GM19468 (cell line): ENCODE measurements around the gene PLS3.
"Not testable (repeated sequence)": the region's sequence is repeated elsewhere in the genome, so short reads cannot be mapped to it uniquely, and the experiment has no call there.

Experiments
- ATAC-seq: cut with Tn5 transposase; IDR thresholded peaks from one replicate; pipeline ENCODE4 v1.9.1; 2021; ENCODE audit warnings: mild to moderate bottlenecking, moderate library complexity, moderate number of reproducible peaks; ENCODE audit not compliant: unreplicated experiment; ENCODE audit errors: extremely low read depth

Gene PLS3

DNA sequence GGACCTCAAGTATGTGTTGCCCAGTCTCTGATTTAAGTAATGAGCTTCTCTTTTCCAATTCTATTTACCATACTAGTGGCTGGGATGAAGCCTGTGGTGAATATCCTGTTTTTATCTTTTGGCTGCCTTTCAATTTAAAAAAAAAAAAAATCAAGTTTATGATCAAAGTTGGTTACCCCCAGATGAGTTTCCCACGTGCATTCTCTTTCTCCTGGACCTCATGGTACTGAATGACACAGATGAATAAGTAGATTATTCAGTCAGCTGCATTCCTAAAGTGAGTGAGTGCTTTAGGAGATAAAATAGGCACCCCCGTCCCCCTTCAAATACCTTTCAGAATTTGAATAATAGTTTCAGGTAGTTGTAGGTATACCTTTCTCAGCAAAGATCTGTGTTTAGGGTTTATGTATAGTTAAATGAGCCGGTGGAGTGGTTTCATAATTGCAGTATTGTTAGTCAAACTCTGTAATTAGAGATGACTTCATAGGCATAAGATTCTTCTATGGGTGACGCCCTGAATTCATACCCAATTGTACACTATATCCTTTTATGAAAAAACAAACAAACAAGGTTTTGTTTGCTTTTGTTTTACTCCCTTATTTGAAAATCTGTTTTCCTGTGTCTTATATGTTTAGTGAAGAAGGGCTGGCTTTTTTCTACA, 41.9 kb downstream of the PLS3 start:
- no peak for ATAC-seq

DNA sequence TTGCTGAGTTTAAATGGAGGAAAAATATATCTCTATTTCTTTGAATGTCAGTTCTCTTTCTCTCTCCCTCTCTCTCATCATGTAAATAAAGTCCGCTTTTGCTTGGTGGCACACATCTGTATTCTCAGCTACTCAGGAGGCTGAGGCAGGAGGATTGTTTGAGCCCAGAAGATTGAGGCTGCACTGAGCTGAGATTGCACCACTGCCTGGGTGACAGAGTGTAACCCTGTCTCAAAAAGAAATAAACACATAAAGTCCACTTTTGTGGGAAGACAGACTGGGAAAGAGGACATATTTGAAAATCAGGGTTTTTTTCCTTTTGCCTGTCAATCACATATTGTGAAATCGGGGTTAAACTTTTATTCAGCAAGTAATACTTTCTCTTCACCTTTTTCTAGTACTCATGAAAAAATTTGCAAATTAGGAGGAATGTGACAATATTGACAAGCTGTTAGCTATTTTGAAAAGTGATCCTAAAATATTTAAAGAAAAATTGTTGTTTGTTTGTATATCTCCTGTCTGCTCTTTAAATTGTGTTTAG, 42.6 kb downstream of the PLS3 start:
- ATAC-seq = no peak

GRCh38 chrX:115606861-115607260, 45.9 kb downstream of the PLS3 start:
- no peak for ATAC-seq

- no peak for ATAC-seq
Measured at GRCh38 chrX:115609621-115610020, 48.6 kb downstream of the PLS3 start.

DNA sequence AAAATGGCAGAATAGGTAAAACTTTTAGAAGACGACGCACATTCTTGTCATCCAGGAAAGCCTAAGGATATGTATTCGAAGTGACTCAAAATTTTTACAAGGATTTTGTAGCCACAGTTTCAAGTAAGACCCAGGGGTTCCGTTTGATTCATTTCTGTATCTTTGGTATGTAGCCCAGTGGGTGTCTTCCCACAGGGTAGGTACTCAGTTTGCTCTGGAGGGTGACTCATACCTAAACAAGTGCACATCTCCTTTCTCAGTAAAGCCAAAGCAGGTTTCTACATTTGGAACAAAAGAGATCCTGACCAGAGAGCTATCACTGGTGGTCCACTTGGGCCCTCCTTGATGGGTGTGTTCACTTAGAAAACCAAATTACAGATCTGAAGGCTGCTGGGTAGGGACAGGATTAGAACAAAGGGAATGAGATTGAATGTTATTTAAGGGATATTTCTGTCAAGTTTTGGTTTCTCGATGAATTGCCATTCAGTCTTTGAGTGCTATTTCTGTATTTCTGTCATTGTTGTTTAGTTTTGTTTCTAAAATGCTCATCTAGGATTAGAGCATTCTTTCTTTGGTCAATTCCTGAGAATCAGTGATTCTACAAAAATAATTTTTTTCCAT, 56.1 kb downstream of the PLS3 start:
- ATAC-seq = peak; percentile 19

DNA sequence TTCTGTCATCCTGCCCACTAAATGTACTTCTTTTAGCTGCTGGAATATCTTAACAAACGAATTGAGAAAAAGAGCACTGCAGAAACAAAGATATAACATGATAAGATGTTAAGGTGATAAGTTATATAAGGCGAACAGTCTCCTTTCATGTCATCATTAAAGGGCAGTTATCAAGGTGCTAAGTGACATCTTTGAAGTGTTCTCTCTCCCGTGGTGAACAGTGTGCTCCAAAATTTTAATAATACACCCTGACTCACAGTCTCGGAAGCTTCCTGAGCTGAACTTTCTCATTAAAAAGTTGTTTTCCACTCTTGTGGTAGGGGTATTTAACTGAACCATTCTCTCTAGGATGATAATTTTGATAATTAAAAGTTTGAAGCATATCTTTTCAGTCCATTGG, 61.6 kb downstream of the PLS3 start:
- no peak for ATAC-seq

GRCh38 chrX:115624916-115625315, 63.9 kb downstream of the PLS3 start:
- ATAC-seq = no peak

GRCh38 chrX:115625572-115626301, 64.8 kb downstream of the PLS3 start:
- ATAC-seq = no peak

DNA sequence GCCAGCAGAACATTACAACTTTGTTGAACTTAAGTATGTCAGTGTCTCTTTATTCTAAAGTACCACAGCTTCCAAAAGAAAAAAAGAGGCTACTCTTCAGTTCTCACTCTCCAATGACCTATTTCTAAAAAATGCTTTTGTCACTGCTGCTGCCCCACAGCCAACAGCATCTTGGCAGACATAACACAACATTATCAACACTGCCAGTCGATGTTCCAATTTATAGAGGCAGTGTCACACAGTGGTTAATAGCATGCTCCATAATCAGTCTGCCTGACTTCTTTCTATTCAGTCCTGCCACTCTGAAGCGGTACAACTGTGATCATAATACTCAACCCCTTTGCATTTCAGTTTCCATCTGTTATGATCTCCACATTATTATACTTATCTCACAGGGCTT, 69.2 kb downstream of the PLS3 start:
- ATAC-seq = no peak

- no peak for ATAC-seq
Measured at GRCh38 chrX:115632455-115632854, 71.5 kb downstream of the PLS3 start.

DNA sequence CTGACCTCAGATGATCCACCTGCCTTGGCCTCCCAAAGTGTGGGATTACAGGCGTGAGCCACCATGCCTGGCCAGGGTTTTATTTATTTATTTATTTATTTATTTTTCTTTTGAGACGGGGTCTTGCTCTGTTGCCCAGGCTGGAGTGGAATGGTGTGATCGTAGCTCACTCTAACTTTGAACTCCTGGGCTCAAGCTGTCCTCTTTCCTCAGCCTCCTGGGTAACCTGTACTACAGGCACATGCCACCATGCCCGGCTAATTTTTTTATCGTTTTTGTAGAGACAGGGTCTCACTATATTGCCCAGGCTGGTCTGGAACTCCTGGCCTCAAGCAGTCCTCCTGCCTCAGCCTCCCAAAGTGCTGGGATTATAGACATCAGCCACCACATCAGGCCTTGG, 72.4 kb downstream of the PLS3 start:
- not testable (repeated sequence) for ATAC-seq

DNA sequence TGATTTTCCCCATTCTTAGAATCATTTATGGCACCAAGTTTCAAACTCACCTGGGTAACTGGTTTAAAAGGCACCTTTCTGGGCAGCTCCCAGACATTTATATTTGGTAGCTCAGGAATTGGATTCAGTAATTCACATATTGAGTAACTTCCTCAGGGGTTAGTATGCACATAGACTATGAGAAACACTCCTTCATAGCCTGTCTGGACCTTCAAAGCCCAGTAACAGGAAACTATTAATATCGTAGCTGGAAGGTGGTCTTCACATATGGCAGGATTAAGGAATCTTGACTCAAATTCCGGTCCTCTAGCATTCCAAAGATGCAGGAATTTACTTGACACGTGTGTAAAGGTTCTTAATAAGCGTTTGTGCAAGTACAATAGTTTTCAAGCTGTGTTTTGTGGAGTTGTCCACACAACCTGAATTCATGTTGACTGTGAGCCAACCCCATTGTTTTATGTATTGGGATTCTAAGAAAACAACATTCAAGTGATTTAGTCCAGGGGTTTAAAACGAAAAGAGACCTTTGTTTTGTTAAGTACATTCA, 78.4 kb downstream of the PLS3 start:
- ATAC-seq = no peak

DNA sequence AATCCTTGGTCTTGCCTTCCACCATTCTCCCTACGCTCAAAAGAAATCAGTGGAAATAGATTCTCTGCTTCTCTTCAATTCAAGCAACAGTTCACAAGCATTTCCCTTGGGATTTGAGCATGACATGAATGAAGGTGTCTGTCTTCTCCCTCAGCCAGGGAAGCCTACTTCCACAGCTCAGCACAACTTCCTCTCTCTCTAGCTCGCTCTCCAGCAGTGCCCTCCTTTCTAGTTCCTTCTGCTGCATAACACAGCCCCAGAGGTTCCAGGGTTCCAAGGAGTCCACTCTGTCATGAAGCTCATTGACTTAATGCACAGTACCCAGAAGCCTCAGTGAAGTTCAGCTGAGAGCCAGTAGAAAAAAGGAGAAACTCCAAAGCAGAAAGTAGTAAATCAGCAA, 81.3 kb downstream of the PLS3 start:
- no peak for ATAC-seq

GRCh38 chrX:115642895-115643530, 82.0 kb downstream of the PLS3 start:
- ATAC-seq = no peak

DNA sequence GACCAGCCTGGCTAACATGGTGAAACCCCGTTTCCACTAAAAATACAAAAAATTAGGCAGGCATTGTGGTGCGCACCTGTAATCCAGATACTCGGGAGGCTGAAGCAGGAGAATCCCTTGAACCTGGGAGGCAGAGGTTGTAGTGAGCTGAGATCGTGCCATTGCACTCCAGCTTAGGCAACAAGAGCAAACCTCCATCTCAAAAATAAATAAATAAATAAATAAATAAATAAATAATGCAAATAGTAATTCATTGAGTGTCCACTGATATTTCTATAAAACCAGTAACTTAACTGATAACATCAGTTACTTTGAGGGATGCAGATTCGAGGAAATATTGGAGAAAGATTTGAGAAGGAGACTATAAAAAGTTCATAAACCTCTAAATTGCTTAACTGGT, 83.4 kb downstream of the PLS3 start:
- not testable (repeated sequence) for ATAC-seq

DNA sequence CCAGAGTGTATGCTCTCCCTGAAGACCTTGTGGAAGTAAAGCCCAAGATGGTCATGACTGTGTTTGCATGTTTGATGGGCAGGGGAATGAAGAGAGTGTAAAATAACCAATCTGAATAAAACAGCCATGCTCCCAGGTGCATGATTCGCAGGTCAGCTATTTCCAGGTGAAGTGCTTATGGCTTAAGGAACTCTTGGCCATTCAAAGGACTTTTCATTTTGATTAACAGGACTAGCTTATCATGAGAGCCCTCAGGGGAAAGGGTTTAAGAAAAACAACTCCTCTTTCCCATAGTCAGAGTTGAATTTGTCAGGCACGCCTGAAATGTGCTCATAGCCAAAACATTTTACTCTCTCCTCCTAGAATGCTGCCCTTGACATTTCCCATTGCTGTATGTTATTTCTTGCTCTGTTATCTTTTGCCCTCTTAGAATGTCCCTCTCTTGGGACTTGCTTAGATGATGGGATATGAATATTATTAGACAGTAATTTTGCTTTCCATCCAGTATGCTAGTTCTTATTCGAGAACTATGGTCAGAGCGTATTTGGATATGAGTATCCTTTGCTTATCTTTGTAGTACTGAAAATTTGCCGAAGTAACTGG, 88.6 kb downstream of the PLS3 start:
- no peak for ATAC-seq

DNA sequence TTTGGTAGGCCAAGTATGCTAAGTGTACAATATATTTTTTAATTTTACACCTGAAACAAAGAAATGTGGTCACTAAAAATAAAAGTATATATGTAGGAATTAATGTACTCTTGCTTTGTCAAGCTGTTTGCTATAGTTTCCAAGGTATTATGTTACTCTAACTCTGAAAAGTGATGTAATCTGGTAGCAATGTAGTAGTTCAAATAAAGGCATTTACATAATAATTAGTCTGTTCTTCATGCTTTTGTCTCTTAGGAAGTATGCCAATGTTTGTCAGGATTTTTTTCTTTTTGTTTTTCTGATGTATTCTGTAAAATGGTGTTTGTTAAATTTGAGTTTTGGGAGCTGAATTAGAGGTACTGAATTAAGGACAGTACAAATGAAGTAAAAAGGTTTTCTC, 89.5 kb downstream of the PLS3 start:
- no peak for ATAC-seq

- ATAC-seq = no peak
Measured at GRCh38 chrX:115650916-115651315, 89.9 kb downstream of the PLS3 start.

- ATAC-seq = no peak
Measured at GRCh38 chrX:115652221-115652620, 91.2 kb downstream of the PLS3 start.

DNA sequence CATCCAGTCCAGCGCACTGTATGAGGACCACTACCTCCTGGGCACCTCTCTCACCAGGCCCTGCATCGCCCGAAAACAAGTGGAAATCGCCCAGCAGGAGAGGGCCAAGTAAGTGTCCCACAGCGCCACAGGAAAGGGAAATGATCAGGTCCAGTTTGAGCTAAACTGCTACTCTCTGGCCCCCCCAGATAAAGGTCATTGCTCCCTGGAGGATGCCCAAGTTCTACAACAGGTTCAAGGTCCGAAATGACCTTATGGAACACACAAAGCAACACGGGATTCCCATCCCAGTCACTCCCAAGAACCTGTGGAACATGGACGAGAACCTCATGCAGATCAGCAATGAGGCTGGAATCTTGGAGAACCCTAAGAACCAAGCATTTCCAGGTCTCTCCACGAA, 104.1 kb downstream of the PLS3 start:
- no peak for ATAC-seq
